PC-3 (cell line): ENCODE results near the gene MFSD2B.

Experiments
- EZH2 ChIP-seq: fragments of 300-600 bp; sonication (generic); IDR thresholded peaks from one replicate; pipeline ENCODE4 v1.6.1; 2017; ENCODE audit warnings: antibody characterized with exemption, mild to moderate bottlenecking, low read length; ENCODE audit not compliant: unreplicated experiment
- EZH2phosphoT487 ChIP-seq: fragments of 300-600 bp; sonication (generic); IDR thresholded peaks from 2 replicates; pipeline ENCODE4 v1.6.1; 2018; ENCODE audit warnings: mild to moderate bottlenecking, antibody characterized with exemption, low read length, borderline replicate concordance
- TF ChIP-seq, protein P1 (sequence below): fragments of 300-600 bp; sonication (generic); conservative IDR thresholded peaks from 2 replicates; pipeline ENCODE4 v1.5.1; 2017; ENCODE audit warnings: antibody characterized with exemption, low read depth, mild to moderate bottlenecking, low read length

DNA sequence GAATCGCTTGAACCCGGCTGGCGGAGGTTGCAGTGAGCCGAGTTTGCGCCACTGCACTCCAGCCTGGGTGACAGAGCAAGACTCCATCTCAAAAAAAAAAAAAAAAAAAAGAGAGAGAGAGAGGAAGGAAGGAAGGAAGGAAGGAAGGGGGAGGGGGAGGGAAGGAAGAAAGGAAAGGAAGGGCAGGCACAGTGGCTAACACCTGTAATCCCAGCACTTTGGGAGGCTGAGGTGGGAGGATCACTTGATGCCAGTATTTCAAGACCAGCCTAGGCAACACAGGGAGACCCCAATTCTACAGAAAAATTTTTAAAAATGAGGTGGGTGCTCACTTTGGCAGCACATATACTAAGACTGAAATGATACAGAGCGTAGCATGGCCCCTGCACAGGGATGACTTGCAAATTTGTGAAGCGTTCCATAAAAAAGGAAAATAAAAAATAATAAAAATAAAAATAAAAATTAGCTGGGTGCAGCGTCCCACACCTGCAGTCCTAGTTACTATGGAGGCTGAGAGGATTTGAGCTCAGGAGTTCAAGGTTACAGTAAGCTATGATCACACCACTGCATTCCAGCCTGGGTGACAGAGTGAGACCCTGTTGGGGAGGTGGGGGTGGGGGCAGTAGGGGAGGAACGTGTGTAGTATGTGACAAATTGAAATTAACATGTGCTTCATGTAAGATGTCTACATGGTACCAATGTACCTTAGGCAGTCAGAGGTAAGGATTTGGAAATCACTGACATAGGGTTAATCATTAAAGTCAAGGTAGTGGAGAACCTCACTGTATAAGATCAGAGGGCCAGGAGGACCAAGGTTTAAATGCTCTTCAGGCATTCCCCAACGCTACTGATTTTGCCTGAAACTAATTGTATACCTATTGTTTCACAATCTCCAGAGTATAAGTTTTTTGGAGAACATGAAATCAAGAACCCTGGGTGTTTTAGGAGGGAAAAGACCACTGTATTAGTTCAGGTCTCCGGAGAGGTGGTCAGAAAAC is 35.9 kb downstream of the MFSD2B start:
- TF ChIP-seq EZH2 (no peak), EZH2phosphoT487 (no peak)
- TF ChIP-seq, protein P1, sequence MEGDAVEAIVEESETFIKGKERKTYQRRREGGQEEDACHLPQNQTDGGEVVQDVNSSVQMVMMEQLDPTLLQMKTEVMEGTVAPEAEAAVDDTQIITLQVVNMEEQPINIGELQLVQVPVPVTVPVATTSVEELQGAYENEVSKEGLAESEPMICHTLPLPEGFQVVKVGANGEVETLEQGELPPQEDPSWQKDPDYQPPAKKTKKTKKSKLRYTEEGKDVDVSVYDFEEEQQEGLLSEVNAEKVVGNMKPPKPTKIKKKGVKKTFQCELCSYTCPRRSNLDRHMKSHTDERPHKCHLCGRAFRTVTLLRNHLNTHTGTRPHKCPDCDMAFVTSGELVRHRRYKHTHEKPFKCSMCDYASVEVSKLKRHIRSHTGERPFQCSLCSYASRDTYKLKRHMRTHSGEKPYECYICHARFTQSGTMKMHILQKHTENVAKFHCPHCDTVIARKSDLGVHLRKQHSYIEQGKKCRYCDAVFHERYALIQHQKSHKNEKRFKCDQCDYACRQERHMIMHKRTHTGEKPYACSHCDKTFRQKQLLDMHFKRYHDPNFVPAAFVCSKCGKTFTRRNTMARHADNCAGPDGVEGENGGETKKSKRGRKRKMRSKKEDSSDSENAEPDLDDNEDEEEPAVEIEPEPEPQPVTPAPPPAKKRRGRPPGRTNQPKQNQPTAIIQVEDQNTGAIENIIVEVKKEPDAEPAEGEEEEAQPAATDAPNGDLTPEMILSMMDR = no peak
